ENCODE measurements around the gene ITGA5. TPM values are rescaled to one million over a fixed set of nuclear protein-coding genes. Genes with fewer than 3 reads are reported as not detected.

Gene ITGA5
- total and polyA plus RNA-seq, 9 of the 15 experiments (the other 6 are each of a cell fraction or from before 2014, with no cell fraction given): 9.1 to 82.1 (median 47.4) TPM

DNA sequence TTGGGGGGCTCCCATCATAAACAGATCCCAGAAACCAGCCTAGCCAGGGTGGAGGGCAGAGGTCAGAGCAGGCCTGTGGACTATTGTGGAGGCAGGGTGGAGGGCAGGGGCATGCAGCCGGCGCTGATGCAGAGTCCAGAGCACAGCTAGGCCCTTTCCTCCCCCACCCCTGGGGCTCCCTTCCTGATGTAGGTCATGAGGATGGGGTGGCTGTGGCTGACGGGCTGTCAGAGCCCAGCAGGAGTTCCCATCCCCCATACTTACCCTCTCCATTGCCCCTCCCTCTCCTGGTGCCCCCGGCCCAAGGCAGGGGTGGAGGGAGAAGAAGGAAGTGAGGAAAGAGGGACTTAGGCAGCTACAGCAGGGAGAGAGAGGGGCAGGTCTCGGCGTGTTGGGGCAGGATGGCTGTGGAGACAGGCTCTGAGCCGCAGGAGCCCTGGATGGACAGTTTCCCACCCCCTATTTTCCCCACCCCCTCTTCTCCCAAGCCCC is 28.8 kb downstream of the ITGA5 start (continued):
- TF ChIP-seq, protein P1, sequence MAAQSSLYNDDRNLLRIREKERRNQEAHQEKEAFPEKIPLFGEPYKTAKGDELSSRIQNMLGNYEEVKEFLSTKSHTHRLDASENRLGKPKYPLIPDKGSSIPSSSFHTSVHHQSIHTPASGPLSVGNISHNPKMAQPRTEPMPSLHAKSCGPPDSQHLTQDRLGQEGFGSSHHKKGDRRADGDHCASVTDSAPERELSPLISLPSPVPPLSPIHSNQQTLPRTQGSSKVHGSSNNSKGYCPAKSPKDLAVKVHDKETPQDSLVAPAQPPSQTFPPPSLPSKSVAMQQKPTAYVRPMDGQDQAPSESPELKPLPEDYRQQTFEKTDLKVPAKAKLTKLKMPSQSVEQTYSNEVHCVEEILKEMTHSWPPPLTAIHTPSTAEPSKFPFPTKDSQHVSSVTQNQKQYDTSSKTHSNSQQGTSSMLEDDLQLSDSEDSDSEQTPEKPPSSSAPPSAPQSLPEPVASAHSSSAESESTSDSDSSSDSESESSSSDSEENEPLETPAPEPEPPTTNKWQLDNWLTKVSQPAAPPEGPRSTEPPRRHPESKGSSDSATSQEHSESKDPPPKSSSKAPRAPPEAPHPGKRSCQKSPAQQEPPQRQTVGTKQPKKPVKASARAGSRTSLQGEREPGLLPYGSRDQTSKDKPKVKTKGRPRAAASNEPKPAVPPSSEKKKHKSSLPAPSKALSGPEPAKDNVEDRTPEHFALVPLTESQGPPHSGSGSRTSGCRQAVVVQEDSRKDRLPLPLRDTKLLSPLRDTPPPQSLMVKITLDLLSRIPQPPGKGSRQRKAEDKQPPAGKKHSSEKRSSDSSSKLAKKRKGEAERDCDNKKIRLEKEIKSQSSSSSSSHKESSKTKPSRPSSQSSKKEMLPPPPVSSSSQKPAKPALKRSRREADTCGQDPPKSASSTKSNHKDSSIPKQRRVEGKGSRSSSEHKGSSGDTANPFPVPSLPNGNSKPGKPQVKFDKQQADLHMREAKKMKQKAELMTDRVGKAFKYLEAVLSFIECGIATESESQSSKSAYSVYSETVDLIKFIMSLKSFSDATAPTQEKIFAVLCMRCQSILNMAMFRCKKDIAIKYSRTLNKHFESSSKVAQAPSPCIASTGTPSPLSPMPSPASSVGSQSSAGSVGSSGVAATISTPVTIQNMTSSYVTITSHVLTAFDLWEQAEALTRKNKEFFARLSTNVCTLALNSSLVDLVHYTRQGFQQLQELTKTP (IDR thresholded peaks at IDR 0.05; ENCODE audit: low read depth in 1 of 2, partially characterized antibody in 2 of 2): no peak
- peak; percentile 32 to 60; a peak in 2 of 4 replicates for TF ChIP-seq MAZ (CRISPR knock-in tag; conservative IDR thresholded peaks at IDR 0.05 in 1 of 2, IDR thresholded peaks at IDR 0.05 in 1 of 2)
- no peak for TF ChIP-seq MIER1 (IDR thresholded peaks at IDR 0.05; ENCODE audit: low read depth)
- no peak for TF ChIP-seq BRD4 (IDR thresholded peaks at IDR 0.05)
- TF ChIP-seq, protein P2, sequence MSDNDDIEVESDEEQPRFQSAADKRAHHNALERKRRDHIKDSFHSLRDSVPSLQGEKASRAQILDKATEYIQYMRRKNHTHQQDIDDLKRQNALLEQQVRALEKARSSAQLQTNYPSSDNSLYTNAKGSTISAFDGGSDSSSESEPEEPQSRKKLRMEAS (CRISPR knock-in tag; IDR thresholded peaks at IDR 0.05): no peak; the same call in 1 of the 2 replicates
- no peak for TF ChIP-seq MAFF (IDR thresholded peaks at IDR 0.05; ENCODE audit: low read length)
- TF ChIP-seq, protein P3, sequence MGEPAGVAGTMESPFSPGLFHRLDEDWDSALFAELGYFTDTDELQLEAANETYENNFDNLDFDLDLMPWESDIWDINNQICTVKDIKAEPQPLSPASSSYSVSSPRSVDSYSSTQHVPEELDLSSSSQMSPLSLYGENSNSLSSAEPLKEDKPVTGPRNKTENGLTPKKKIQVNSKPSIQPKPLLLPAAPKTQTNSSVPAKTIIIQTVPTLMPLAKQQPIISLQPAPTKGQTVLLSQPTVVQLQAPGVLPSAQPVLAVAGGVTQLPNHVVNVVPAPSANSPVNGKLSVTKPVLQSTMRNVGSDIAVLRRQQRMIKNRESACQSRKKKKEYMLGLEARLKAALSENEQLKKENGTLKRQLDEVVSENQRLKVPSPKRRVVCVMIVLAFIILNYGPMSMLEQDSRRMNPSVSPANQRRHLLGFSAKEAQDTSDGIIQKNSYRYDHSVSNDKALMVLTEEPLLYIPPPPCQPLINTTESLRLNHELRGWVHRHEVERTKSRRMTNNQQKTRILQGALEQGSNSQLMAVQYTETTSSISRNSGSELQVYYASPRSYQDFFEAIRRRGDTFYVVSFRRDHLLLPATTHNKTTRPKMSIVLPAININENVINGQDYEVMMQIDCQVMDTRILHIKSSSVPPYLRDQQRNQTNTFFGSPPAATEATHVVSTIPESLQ (CRISPR knock-in tag; IDR thresholded peaks at IDR 0.05): no peak
- TF ChIP-seq TSC22D4 (tag; IDR thresholded peaks at IDR 0.05): no peak
- TF ChIP-seq, protein P4, sequence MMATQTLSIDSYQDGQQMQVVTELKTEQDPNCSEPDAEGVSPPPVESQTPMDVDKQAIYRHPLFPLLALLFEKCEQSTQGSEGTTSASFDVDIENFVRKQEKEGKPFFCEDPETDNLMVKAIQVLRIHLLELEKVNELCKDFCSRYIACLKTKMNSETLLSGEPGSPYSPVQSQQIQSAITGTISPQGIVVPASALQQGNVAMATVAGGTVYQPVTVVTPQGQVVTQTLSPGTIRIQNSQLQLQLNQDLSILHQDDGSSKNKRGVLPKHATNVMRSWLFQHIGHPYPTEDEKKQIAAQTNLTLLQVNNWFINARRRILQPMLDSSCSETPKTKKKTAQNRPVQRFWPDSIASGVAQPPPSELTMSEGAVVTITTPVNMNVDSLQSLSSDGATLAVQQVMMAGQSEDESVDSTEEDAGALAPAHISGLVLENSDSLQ (IDR thresholded peaks at IDR 0.05): peak; percentile 64
- no peak for TF ChIP-seq CEBPB (tag; IDR thresholded peaks at IDR 0.05)
- 0 out of 2 replicates have a peak, but pooled peaks have one; percentile 46 for TF ChIP-seq NR2C2 (CRISPR knock-in tag; IDR thresholded peaks at IDR 0.05)
- TF ChIP-seq NR2C2 (tag; IDR thresholded peaks at IDR 0.05): no peak
- TF ChIP-seq ZNF263 (CRISPR knock-in tag; IDR thresholded peaks at IDR 0.05; ENCODE audit: borderline replicate concordance): 0 out of 2 replicates have a peak, but pooled peaks have one; percentile 2
- TF ChIP-seq HNRNPH1 (optimal IDR thresholded peaks at IDR 0.05; ENCODE audit: low read depth, low read length): no peak
- TF ChIP-seq, protein P5, sequence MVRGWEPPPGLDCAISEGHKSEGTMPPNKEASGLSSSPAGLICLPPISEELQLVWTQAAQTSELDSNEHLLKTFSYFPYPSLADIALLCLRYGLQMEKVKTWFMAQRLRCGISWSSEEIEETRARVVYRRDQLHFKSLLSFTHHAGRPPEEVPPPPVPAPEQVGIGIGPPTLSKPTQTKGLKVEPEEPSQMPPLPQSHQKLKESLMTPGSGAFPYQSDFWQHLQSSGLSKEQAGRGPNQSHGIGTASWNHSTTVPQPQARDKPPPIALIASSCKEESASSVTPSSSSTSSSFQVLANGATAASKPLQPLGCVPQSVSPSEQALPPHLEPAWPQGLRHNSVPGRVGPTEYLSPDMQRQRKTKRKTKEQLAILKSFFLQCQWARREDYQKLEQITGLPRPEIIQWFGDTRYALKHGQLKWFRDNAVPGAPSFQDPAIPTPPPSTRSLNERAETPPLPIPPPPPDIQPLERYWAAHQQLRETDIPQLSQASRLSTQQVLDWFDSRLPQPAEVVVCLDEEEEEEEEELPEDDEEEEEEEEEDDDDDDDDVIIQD (CRISPR knock-in tag; IDR thresholded peaks at IDR 0.05): no peak
- TF ChIP-seq PTBP1 (IDR thresholded peaks at IDR 0.05; ENCODE audit: low read depth, low read length): no peak
- TF ChIP-seq PCBP1 (IDR thresholded peaks at IDR 0.05; ENCODE audit: low read depth, low read length, poor library complexity, severe bottlenecking): no peak
- no peak for TF ChIP-seq ZFPM2 (CRISPR knock-in tag; IDR thresholded peaks at IDR 0.05)
- no peak for TF ChIP-seq NCOA1 (IDR thresholded peaks at IDR 0.05; ENCODE audit: low read depth)
